ENCODE measurements around the gene CSHL1. TPM values are rescaled to one million over a fixed set of nuclear protein-coding genes. Genes with fewer than 3 reads are reported as not detected.

The CSHL1 gene
- total RNA-seq, 1 donor from 2014 or later = not detected

- Histone ChIP-seq H3K9me3 (no peaks in the 10 kb centered on the region), H3K36me3 (no peaks in the 10 kb centered on the region), H3K4me3 (no peak overlapping the region), H3K4me1 (peaks cover 6% of the 10 kb centered on the region), H3K27ac (no peak overlapping the region), H3K27me3 (no peaks in the 10 kb centered on the region)
- no peak for TF ChIP-seq CTCF (IDR thresholded peaks at IDR 0.05)
- DNase-seq (no peak), ATAC-seq (no peak)
- intact Hi-C loops (cut with DNase I) = no loop called here
Observed at GRCh38 chr17:63947711-63948330, 36.8 kb upstream of the CSHL1 start.

- intact Hi-C loops (cut with DNase I) = no loop called here
- Histone ChIP-seq H3K36me3 (no peaks in the 10 kb centered on the region), H3K9me3 (no peaks in the 10 kb centered on the region), H3K27me3 (no peaks in the 10 kb centered on the region), H3K27ac (no peak overlapping the region), H3K4me3 (no peak overlapping the region), H3K4me1 (peaks cover 6% of the 10 kb centered on the region)
- peak; percentile 77 for TF ChIP-seq CTCF (IDR thresholded peaks at IDR 0.05)
- no peak for DNase-seq
- ATAC-seq = peak; percentile 81
Observed at GRCh38 chr17:63946440-63947363, 35.6 kb upstream of the CSHL1 start.

GRCh38 chr17:63945784-63946439 lies 34.9 kb upstream of the CSHL1 start:
- intact Hi-C loops (cut with DNase I) = no loop called here
- H3K27ac ChIP-seq = no peak overlapping the region
- ATAC-seq = no peak
- no peaks in the 10 kb centered on the region for H3K27me3 ChIP-seq
- H3K4me1 ChIP-seq = peaks cover 6% of the 10 kb centered on the region
- H3K36me3 ChIP-seq = no peaks in the 10 kb centered on the region
- no peak overlapping the region for H3K4me3 ChIP-seq
- TF ChIP-seq CTCF (IDR thresholded peaks at IDR 0.05) = no peak
- no peak for DNase-seq
- H3K9me3 ChIP-seq = no peaks in the 10 kb centered on the region

- Histone ChIP-seq H3K27me3 (no peaks in the 10 kb centered on the region), H3K9me3 (no peaks in the 10 kb centered on the region), H3K4me1 (peaks cover 6% of the 10 kb centered on the region), H3K27ac (no peak overlapping the region), H3K4me3 (no peak overlapping the region), H3K36me3 (no peaks in the 10 kb centered on the region)
- no peak for TF ChIP-seq CTCF (IDR thresholded peaks at IDR 0.05)
- intact Hi-C loops (cut with DNase I) = no loop called here
- DNase-seq (no peak), ATAC-seq (no peak)
Observed at GRCh38 chr17:63944736-63945499, 33.9 kb upstream of the CSHL1 start.

- ATAC-seq (no peak), DNase-seq (no peak)
- intact Hi-C loops (cut with DNase I) = no loop called here
- Histone ChIP-seq H3K4me1 (peaks cover 6% of the 10 kb centered on the region), H3K9me3 (no peaks in the 10 kb centered on the region), H3K36me3 (no peaks in the 10 kb centered on the region), H3K27ac (no peak overlapping the region), H3K27me3 (no peaks in the 10 kb centered on the region), H3K4me3 (no peak overlapping the region)
- TF ChIP-seq CTCF (IDR thresholded peaks at IDR 0.05) = no peak
Observed at GRCh38 chr17:63943745-63944144, 32.7 kb upstream of the CSHL1 start.
